ENCODE data around the gene NR4A1.
"Not testable (repeated sequence)": the region's sequence is repeated elsewhere in the genome, so short reads cannot be mapped to it uniquely, and the experiment has no call there.

NR4A1 gene

DNA sequence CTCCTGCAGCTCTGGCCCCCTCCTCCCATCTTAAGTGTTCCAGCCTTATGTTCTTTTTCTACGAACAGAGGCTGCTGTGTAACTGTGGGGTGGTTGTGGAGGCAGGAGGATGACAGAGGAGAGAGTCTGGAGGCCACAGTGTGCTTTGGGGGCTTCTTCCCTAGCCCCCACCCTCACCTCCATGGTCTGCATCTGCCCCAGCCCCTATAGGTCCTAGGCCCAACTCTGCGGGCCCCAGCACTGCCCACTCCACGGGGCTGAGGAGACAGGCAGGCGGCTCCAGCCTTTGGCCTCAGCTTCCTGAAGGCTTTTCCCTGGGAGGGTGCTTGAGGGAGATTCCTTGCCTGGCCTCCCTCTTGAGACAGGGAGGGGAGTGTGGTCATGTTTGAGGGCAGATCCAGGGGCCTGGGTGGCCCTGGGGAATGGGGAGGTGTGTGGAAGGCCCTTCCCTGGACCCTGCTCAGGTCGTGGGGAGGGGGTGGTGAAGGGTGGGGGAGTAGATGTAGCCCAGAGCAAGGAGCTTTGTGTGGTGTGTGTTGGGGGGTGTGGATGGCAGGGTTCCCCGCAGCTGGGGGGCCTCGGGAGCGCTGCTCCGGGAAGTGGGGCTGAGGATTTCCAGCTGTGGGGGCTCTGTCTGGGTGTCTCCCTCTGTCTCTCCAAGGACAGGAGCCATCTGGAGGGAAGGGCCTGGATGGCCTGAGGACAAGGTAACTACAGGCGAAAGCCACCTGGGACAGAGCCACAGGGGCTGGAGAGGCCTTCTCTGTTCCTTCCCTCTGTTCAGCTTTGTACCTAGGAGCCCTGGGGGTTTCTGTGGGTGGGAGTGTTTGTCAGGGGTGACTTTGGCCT is 29.4 kb downstream of the NR4A1 start:
- no peak for DNase-seq

DNA sequence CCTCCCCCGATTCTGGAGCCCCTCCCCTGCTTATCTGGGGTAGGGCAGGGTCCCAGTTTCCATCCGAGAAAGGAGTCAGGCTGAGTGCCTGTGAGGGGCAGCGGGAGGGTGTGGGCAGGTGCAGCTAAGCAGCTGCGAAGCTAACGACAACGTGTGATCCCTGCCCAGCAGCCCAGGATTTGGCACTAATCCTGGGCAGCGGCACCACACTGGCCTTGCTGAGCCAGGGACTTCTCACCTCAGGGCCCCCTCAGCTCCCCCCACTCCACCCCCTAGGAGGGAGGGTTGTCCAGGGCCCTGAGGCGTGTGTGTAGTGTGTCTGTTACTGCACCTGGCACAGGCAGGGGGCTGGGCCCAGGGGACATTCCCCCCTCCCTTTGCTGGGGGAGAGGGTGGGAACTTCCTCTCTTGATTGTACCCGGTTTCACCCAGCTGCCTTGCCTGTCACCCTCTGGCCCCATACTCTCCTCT is 30.1 kb downstream of the NR4A1 start:
- no peak for DNase-seq

DNA sequence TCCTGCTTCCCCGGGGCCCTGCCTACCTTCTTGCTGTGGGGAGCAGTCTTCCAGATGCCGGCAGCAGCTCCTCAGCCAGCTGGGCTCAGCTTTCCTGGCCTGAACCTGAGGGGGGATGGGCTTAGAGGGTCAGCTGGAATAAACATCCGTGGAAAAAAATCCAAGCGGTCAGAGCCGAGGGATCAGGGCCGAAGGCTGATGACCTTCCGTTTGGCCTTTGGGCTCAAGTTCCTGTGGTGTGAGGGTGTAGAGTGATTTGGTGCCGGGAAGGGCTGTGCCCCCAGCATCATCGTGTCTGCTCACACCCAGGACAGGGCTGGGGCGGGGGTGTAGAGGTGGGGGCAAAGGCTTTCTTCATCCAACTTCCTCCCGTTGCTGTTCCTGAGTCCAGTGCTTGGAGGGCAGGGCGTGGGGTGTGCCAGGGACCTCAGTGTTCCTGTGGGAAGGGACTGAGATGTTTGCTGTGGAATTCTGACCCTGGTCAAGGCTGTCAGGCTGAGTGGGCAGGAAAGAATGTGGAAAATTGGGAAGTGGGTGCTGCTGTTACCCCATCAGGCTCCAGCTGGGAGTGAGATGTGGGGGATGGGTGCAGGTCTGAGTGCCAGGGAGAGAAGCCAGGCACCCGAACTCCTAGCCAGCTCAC is 30.9 kb downstream of the NR4A1 start:
- no peak for DNase-seq

DNA sequence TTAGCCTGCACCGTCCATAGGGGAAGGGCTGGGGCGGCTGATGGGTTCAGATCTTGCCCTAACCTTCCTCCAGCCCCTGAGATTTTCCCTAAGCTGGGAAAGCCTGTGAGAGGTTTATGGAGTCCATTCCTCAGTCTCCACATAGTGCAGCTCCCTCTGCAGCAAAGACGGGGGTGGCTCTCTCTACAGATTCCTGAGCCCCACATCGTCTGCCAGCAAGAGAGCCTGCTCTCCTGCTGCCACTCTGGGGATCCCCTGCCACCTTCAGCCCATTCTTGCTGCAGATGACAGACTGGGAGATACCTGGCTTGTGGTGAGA is 31.4 kb downstream of the NR4A1 start:
- DNase-seq, result no peak

DNA sequence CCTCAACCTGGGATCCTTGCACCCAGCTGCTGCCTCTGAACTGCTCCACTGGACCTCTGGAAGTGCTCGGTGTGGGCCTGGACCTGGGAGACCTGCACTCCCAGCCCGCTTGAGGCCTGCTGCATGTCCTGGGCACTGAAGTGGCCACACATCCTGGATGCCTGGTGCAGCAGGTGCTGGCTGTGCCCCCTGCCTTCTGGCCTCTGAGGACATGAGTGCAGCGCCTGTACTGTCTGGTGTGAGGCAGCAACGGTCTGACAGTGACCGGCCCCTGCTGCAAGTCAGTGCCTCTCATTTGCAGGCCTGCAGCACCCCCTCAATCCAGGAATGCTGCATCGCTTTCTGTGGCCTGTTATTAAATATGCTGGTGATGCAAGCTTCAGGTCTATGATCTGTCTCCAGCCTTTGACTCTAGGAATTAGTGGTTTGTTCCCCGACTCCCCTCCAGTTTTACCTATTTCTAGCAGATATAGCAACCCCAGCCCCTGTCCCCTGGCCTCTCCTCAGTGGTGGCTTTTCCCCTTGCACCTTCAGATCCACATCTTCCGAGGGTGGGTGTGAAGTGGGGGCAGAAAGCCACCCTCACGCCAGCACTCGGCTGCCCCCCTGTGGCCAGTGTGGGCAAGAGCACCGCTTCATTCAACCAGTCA is 31.9 kb downstream of the NR4A1 start:
- peak; percentile 46 to 61 (median 54) for DNase-seq

DNA sequence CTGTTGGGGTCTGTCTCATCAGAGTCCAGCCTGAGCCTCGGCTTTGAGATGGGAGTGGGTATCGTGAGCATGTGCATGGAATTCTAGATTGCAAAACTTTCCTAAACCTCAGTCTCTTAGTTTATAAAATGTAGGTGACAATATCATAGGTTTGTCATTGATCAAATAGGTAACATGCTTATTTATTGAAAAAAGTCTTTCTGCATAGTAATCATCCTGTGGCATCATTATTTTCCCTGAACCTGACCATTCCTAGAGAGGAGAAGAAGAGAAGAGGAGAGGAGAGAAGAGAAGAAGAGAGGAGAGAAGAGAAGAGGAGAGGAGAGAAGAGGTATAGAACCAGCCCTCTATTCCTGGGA is 32.4 kb downstream of the NR4A1 start:
- no peak for DNase-seq

DNA sequence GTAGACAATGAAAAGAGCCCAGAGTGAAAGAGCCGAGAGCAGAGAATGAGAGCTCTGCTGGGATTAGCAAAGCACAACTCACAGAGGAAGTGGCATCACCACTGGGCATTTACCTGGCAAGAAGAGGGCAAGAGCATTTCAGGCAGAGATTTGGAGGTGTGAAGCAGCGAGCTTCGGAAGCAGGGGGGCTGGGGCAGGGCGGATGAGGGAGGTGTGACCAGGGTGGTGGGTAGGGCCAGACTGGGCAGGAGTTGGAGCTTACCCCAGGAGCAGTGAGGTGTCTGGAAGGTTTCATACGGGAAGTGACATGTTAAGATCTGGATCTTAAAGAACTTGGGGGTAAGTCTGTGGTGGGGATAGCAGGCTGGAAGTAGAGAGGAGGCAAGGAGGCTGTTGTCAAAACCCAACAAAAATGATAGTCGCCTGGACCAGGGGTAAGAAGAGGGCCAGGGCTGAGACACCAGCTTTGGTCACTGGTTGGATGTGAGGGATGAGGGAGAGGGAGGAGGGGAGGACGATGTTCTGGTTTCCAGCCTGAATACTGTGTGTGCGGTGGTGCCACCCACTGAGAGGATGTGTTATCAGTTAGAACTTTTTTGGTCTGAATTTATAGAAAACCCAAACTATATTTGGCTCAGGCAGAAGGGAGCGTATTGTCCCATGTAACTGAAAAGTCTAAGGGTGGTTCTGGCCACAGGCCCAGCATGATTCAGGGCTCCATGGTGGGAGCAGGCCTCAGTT is 33.4 kb downstream of the NR4A1 start:
- no peak for DNase-seq

DNA sequence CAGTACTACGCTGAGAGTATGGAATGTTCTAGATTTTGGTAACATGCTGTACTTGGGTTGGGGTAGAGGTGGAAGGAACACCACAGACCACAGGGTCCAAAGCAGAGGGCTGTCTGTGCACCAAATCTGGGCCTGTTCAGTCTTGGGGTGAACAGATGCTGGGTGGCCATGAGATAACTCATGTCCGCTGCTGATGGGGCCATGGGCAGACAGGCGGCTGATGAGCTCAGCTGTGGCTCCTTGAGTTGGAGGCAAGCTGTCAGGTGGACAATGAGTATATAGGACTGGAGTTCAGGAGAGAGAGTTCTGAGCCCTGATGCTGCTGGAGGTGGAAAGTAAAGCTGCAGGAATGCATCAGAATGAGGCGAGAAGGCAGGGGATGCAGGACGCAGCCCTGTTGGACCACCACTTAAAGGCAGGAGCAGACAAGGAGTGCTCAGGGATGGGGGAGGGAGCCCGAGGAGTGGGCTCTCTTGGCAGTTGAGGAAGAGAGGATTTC is 34.5 kb downstream of the NR4A1 start:
- no peak for DNase-seq

DNA sequence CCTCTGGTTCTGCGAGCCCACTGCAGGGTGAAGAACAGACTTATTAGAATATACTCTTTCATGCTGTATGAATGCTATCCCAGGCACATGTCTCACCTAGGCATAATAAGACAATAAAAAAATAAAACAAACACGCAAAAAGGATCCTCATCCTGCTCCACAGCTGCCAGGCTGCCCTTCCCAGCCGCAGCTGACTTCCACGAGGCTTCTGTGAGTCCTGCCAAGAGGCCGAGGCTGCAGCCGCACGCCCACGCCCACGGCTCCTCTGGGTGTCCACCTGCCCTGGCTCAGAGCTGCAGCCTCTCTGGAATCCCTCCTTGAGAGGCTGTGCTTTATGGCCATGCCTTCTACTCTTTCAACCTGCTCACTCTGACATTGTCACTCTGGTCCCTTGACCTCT is 35.1 kb downstream of the NR4A1 start:
- no peak for DNase-seq

DNA sequence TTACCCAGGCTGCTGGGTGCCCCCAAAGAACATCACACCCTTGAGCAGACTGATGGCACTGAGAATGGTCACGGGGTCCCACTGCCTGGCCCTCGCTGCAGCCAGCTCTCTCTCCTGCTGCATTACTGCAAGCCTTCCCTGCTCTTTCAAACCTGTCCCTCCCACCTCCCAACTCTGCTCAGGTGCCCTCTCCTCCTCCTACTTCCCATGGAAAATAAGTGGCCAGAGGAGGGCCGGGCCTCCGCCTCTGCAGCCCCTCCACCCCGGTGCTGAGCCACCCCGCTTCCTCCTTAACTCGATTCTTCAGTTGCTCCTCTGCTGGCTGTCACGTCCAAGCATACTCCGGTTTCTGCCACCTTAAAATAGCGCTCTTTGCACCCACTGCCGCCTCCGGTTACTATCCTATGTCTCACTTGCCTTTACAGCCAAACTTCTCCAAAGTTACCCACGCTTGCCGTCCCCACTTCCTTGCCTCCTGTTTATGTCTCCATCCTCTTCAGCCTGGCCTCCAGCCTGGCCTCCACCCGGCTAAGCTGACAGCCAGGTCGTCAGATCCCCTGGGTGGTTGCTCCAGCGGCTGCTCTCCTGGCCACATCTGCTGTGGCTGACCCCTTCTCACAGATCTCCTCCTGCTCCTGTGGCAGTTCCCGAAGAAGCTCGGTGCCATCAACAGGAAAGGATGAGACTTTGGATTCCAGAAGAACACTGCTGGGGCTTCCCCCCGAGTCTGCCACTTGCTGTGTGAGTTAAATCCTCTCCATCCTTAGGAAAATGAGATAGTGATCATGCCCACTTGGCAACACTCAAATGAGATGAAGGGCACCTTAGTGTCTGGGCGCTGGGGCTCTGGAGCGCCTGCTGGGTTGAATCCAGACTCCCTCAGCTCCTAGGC is 35.9 kb downstream of the NR4A1 start:
- no peak for DNase-seq

DNA sequence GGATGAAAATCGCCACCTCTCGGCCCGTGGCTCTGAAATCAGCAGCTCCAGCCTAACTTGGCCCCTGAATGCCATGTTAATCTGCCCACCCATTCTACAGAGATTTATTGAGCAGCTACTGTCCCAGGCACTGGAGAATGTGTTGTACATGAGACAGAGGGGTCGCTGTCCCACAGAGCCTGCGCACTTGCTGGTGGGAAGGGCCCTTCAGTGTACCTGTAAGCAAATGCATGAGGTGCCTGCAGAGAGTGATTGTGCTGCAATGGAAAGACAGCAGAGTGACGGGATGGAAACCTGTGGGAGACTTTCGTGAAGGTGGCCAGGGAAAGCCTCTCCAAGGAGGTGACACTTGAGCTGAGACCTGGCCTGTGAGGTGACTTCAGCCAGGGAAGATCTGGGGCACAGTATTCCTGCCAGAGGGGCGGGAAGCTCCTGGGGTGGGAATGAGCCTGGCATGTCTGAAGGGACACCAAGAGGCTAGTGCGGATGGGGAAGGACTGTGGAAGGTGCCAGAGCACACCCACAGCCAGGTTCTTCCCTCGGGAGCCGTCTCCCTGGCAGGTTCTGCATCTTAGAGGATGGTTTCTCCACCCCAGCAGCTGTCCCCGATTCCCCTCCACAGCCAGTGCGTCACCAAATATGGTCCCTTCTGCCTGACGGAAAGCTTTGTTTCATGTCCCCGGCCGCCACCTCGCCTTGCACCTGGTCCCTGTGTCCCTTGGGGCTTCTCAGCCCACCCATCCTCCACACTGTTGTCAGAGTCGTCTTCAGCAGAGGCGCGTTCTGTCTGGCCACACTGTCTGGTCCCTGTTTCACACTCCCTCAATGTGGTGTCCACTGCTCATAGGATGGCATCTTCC is 36.9 kb downstream of the NR4A1 start:
- no peak for DNase-seq

DNA sequence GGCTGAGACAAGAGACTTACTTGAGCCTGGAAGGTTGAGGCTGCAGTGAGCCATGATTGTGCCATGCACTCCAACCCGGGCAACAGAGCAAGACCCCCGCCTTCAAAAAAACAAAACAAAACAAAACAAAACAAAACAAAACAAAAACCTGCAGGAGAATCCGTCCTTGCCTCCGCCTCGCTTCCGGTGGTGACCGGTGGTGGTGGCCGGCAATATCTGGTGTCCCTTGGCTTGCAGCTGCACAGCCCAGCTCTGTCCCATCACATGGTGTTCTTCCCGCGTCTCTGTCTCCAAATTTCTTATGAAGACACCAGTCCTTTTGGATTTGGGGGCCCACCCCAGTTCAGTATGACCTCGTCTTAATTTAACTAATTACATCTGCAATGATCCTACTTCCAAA is 38.2 kb downstream of the NR4A1 start:
- DNase-seq, result no peak

DNA sequence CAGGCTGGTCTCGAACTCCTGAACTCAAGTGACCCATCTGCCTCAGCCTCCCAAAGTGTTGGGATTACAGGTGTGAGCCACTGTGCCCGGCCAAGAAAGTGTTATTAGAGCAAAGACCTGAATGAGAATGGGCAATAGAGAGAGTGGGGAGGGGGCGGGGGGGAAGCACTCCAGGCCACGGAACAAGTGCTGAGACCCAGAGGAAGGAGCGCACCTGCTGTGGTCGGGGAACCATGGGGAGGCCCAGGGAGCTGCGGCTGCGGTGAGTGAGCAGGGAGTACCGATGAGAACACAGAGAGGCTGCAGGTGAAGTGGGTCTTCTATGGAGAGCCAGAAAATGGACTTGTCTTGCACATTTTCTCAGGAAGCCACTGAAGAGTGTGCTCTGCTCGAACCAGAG is 39.0 kb downstream of the NR4A1 start:
- DNase-seq, result no peak

DNA sequence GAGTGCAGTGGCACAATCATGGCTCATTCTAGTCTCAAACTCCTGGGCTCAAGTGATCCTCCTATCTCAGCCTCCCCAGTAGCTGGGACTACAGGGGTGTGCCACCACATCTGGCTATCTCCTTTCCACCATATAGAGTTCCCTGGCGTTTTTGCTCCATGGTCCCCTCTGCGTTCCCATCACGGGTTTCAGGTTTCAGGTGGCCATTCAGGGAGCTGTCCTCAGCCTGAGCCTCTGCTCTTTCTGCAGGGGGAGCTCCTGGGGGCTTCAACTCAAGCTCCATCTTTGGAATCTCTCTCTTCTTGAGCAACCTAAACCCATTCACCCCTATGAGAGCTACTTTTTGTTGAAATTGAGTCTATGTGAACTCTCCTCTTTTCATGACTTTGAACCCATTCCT is 39.8 kb downstream of the NR4A1 start:
- DNase-seq, result no peak

DNA sequence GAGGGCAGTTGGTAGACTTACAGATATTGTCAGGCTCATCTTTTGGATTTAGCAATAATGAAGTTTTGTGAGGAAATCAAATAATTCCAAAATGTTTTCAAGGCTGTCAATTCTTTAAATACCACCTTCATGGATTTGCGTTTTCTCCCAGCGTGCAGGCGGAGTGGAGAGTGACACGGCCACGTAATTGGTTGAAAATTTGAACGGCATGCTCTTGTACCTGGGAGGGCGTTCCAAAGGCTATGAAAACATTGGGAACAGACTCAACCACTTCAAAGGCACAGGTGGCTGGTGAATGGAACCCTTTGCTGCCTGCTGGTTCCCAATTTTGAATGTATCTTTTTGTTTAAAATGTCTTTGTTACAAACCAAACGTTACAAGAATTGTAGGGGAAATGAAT is 40.6 kb downstream of the NR4A1 start:
- DNase-seq, result no peak

DNA sequence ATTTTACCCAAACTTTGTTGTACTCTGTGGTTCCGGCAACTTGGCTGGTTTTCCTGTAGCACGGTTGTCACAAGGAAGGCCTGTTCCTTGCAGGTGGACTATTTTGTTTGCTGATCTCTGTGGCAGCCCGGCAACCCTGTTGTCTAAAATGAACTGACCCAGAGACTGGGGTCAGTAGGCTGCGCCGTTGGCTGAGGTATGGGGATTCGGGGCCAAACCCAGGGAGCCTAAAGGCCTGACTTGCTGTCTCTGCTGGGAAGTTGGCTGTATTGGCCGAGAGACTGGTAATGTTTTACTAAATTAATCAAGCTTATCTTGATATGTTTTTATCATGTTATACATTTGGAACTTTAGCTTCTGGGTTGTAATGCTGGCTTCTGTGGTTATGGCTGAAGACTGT is 42.1 kb downstream of the NR4A1 start:
- DNase-seq, result no peak

DNA sequence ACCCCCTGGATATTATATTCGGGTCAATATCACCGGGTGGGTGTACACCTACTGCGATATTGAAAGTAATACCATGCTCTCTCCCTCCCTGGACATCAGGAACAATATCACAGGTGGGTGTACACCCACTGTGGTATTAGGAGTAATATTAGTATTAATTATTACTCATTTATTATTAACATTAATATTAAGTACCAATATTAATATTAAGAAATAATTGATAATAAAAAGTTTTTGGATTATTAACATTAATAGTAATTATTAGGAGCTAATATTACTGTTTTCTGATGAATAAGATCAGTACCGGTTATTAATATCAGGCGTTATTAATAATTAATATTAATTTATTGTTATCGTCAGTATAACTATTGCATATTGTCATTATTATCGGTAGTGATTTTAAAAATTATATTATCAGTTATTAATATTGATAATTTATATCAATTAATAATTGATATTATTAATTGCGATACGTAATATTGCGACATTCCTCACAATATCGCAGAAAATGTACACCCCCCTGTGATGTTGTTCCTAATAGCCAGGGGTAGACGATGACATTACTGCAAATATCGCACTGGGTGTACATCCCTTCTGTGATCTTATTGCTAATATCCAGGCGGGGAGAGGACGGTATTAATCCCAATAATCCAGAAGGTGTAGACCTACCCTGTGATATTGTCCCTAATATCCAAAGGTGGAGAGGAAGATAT is 45.2 kb downstream of the NR4A1 start:
- DNase-seq, result no peak

DNA sequence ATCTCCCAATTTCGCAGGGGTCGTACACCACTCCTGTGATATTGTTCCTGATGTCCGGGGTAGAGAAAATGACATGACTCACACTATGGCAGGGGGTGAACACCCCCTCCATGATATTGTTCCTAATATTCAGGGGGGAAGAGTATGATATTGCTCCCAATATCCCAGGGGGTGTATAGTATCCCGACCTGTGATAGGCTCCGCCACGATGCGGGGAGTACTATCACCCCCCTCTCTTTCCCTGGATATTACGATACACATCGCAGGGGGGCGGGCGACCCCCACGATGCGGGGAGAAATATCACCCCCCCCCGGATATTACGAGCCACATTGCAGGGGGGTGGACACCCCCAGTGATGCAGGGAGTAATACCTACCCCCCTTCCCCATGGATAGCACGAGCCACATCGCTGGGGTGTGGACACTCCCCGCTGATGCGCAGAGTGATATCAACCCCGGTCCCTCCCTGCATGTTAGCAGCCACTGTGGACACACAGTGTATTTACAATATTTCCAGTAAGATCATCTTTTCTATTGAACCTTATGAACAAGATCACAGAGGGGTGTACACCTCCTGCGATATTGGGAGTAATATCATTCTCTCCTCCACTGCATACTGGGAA is 45.9 kb downstream of the NR4A1 start:
- peak in 1 of 5 experiments; percentile 17 for DNase-seq

DNA sequence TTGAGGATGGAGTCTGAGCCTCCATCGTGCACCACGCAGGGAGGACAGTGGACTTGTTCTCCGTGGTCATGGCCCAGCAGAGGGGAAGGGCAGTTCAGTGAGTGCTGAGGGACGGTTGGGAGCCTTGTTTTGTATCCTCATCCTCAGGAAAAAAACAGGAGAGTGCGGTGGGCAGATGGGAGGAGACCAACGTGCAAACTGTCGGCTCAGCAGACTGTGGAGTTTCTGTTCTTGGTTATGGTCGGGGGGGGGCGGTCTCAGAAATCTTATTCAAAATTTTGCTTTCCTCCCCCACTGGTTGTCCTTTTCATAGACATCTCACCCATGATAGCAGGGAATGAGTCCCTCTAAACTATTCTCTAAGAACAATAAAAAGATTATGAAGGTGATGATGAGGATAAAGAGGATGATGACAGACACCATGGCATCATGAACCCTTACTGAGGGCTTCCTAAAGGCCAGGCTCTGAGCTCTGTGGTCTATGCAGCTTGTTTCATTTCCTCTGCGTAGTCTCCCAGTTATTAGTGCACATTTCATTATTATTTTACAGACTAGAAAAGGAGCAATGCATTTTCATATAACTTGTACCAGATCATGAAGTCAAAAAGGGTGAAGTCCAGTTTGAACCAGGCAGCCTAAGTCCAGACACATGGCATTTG is 53.3 kb downstream of the NR4A1 start:
- not testable (repeated sequence) for DNase-seq
